LNCaP clone FGC (cell line): ENCODE data around the gene SCFD2.
A peak's percentile ranks its signal among the peaks of the same experiment; 100 is the strongest.

Experiments used
- DNase-seq: peaks from one replicate; pipeline ENCODE4 v3.0.0-alpha.2; 2011; ENCODE audit warnings: low read depth
- H3K4me3 ChIP-seq: 2 replicates; pipeline ENCODE4 v1.5.1; 2011; ENCODE audit warnings: mild to moderate bottlenecking, low read depth, low read length, control low read depth
- TF ChIP-seq, protein P1 (sequence below): IDR thresholded peaks from 2 replicates; pipeline ENCODE4 v1.5.1; 2012; ENCODE audit warnings: mild to moderate bottlenecking; ENCODE audit not compliant: control insufficient read depth, insufficient read depth; ENCODE audit errors: extremely low read depth

SCFD2 gene

DNA sequence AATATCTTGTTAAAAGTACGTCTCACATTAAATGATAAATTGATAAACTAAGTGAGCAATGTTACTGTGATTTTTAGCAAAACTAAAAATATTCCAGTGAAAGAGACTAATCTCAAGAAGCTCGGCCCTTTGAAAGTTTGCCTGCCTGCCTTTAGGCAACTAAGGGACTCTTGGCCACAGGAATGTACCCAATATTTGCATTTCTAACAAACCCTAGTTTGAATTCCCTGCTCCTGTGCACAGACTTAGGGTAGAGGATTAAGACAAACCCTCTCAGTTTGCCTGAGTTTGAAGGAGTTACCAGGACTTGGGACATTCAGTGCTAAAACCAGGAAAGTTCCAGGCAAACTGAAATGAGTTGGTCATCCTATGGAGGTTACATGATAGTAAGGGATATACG lies 157.1 kb downstream of the SCFD2 start:
- no peak overlapping the region for H3K4me3 ChIP-seq
- TF ChIP-seq, protein P1, sequence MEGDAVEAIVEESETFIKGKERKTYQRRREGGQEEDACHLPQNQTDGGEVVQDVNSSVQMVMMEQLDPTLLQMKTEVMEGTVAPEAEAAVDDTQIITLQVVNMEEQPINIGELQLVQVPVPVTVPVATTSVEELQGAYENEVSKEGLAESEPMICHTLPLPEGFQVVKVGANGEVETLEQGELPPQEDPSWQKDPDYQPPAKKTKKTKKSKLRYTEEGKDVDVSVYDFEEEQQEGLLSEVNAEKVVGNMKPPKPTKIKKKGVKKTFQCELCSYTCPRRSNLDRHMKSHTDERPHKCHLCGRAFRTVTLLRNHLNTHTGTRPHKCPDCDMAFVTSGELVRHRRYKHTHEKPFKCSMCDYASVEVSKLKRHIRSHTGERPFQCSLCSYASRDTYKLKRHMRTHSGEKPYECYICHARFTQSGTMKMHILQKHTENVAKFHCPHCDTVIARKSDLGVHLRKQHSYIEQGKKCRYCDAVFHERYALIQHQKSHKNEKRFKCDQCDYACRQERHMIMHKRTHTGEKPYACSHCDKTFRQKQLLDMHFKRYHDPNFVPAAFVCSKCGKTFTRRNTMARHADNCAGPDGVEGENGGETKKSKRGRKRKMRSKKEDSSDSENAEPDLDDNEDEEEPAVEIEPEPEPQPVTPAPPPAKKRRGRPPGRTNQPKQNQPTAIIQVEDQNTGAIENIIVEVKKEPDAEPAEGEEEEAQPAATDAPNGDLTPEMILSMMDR, result no peak
- no peak for DNase-seq

DNA sequence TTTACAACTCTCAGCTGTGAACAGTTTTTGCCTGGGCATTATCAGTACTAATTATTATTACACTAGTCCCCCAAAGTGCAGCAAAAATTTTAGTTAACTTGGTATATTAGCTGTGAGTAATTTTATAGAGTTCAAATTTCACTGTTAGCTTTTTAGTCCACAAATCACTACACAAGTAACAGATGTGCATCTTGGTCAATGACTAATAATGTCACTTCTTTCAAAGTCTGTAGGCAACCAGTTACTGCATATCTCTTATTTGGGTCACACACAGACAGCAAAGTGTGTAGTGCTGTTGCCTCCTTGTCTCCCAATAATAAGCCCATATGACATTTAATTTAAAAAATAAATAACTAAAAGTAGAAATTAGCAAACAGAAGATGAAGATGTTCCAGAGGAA lies 159.9 kb downstream of the SCFD2 start:
- no peak overlapping the region for H3K4me3 ChIP-seq
- TF ChIP-seq, protein P1, result no peak
- DNase-seq, result no peak

DNA sequence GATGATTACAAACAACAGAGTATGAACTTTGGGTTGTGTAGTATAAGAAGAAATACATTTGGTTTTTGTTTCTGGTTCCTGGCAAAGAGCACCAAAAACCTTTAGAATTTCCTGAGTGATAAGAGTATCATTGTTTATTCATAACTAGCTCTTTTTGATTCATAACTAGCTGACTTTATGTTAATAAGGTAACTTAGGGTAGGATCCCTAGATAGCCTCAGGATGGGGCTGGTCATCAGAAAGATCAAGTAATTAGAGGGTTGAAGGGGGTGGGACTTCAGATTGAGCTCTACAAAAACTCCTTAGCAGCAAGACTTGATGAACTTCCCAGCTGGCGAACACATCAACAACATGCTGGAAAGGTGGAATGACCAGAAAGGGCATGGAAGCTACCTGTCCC lies 166.5 kb downstream of the SCFD2 start:
- TF ChIP-seq, protein P1, result no peak
- no peak for DNase-seq
- no peak overlapping the region for H3K4me3 ChIP-seq

DNA sequence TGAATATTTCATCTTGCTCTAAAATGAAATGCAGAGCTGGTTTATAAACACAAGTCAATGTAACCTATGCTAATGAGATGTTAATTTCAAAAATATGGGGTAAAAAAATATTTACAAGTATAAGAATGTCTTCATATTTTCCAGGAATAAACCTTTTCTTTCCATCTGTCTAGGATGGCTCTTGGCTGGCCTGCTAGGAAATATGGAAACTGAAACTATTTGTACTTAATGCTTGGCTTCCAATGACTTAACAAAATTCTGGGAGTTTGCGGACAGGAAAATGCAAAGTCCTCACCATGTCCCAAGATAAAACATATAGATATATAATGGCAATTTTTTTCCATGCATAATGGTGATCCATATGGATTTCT lies 168.1 kb downstream of the SCFD2 start:
- TF ChIP-seq, protein P1, result no peak
- no peak for DNase-seq
- no peak overlapping the region for H3K4me3 ChIP-seq

DNA sequence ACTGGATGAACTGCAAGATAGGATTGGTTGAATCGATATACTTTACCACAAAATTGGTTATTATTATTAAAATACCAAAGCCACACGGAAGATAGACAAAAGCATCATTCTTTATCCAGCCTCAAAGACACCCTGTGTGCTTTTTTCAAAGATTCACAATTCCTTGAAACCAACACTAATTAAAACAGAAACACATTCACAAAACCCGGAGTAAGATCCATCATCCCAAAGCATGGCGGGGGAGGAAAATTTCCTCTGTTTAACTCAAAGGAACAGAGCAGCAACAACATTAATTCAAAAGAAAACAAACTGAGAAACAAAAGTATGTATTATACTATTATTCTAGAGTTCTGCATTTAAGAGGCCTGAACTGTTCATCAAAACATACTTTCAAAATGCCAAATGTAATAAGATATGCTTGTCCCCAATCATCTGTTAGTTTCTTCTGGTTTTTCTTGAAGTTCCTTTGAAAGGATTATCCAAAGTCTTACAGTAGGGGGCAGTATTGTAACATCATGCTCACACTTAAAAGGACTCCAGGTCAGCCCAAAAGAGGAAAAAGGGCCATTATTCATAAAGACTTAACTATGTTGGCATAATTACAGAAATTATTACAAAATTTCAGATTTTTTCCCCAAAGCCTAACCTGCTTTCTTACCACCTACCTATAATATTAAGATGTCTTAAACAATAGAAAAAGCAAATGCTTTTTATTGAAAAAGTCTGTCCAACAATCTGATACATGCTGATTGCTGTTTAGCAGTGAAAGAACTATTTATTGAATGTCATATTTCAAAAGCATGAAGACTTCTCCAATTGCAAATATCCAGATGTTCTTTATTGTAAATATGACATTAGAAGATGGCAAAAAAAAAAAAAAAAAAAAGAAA lies 168.7 kb downstream of the SCFD2 start:
- H3K4me3 ChIP-seq, result no peak overlapping the region
- peak; percentile 61 for DNase-seq
- TF ChIP-seq, protein P1, result peak; percentile 63

DNA sequence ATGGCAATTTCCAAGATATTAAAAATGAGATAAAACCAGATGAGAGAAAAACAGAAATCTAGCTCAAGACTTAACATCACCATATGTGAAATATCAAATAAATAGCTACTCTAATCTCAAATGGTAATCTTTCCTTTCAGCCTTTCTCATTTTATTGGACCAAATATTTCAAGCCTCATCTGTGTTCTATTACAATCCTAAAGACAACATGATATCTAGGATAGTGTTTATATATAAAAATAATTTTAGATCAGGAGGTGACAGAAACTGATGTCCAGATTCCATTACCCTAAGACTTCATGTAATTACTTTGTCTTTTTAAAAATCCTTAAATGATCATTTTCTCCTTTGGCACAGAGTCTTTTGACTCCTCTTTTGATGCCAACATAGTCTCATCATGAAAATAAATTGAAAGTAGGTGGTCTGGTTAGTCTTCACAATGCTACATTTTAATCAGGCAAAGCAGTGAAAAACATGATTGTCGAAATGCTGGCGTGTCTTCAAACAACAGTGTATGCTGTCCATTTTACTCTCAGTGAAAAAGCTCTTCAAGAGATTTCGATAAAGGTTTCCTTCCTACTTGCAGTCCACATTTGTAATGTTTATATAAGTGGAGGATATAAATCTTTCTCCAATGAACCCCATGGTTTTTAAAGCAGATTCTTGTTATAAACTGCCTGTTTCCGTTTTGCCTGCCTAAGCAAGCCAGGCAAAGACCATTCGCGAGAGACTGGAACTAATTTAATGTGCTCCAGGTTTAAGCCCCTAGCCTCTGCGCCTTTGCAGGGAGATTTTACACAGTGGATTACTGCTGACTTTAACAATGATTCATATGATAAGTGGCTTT lies 169.8 kb downstream of the SCFD2 start:
- no peak overlapping the region for H3K4me3 ChIP-seq
- DNase-seq, result no peak
- TF ChIP-seq, protein P1, result no peak
